Natural killer cell (primary cell): ENCODE measurements around the gene TBL1X. TPM values are rescaled to one million over a fixed set of nuclear protein-coding genes. Genes with fewer than 3 reads are reported as not detected.
A peak's percentile ranks its signal among the peaks of the same experiment; 100 is the strongest.
"Not testable (repeated sequence)": the region's sequence is repeated elsewhere in the genome, so short reads cannot be mapped to it uniquely, and the experiment has no call there.

Source experiments
- ATAC-seq, 3 donors: fragments of 150-1000 bp in 2 of 3; fragments of 200-7000 bp in 1 of 3; cut with Tn5 transposase; 1 replicate in 1 of 3; 2 replicates in 2 of 3; pipeline ENCODE4 v1.10.0; 2021; ENCODE audit warnings: mild to moderate bottlenecking in 2 of 3, moderate library complexity in 2 of 3
- DNase-seq, 2 donors: peaks; one replicate each; pipeline versions ENCODE4 v3.0.0 to v3.0.0-alpha.2; 2013 to 2021; ENCODE audit warnings: mixed read lengths in 1 of 2
- H3K27ac ChIP-seq: one replicate; pipeline ENCODE4 v1.5.1; 2013; ENCODE audit warnings: mild to moderate bottlenecking, low read length
- H3K27me3 ChIP-seq: one replicate; pipeline ENCODE4 v1.6.1; 2013; ENCODE audit warnings: low read length; ENCODE audit not compliant: control insufficient read depth, insufficient read depth
- H3K36me3 ChIP-seq: one replicate; pipeline ENCODE4 v1.6.1; 2013; ENCODE audit warnings: low read length; ENCODE audit not compliant: control insufficient read depth, insufficient read depth
- H3K4me1 ChIP-seq: one replicate; pipeline ENCODE4 v1.6.1; 2013; ENCODE audit warnings: low read length; ENCODE audit not compliant: control insufficient read depth, insufficient read depth
- H3K4me3 ChIP-seq: one replicate; pipeline ENCODE4 v1.5.1; 2013; ENCODE audit warnings: low read length
- H3K9me3 ChIP-seq: one replicate; pipeline ENCODE4 v1.6.1; 2013; ENCODE audit warnings: low read length; ENCODE audit not compliant: control insufficient read depth, insufficient read depth
- H3K27ac Mint-ChIP-seq, 2 donors: one replicate each; pipeline ENCODE4 v1.8.0; 2022; ENCODE audit warnings: mild to moderate bottlenecking in 2 of 2, mixed read lengths in 2 of 2, moderate library complexity in 1 of 2
- H3K27me3 Mint-ChIP-seq, 2 donors: one replicate each; pipeline ENCODE4 v1.8.0; 2022; ENCODE audit warnings: low read depth in 2 of 2, mixed read lengths in 2 of 2
- H3K36me3 Mint-ChIP-seq: one replicate; pipeline ENCODE4 v1.8.0; 2022; ENCODE audit warnings: mixed read lengths
- H3K4me1 Mint-ChIP-seq, 2 donors: one replicate each; pipeline ENCODE4 v1.8.0; 2022; ENCODE audit warnings: mixed read lengths in 2 of 2
- H3K4me3 Mint-ChIP-seq: one replicate; pipeline ENCODE4 v1.8.0; 2022; ENCODE audit warnings: mild to moderate bottlenecking, moderate library complexity, mixed read lengths
- H3K9me3 Mint-ChIP-seq, 2 donors: one replicate each; pipeline ENCODE4 v1.8.0; 2022; ENCODE audit warnings: mixed read lengths in 2 of 2
- CTCF ChIP-seq: fragments of 200-600 bp; IDR thresholded peaks from one replicate; pipeline ENCODE4 v1.8.0; 2022; ENCODE audit warnings: antibody characterized with exemption
- WGBS: methylation state at CpG from one replicate; pipeline ENCODE4 v1.1.7; 2013; ENCODE audit warnings: missing lambda C conversion rate; ENCODE audit not compliant: insufficient coverage; 5-methylcytosine and 5-hydroxymethylcytosine counted together
- intact Hi-C: fragments of 100-400 bp; cut with micrococcal nuclease; formaldehyde crosslinking; loops from one replicate; pipeline ENCODE4 v1.14.2; 2022
- total RNA-seq, 4 donors: library from RNA; stranded (reverse); fragments of 120-200 nt in 1 of 4; gene quantifications; one replicate each; pipeline versions ENCODE4 v1.2.3 to v1.2.4, GENCODE V29; 2013 to 2022

TBL1X gene
- total RNA-seq, 3 donors from 2014 or later (not counting 1 experiment from before 2014, with no cell fraction given): 21.9 to 43.8 (median 32.7) TPM

DNA sequence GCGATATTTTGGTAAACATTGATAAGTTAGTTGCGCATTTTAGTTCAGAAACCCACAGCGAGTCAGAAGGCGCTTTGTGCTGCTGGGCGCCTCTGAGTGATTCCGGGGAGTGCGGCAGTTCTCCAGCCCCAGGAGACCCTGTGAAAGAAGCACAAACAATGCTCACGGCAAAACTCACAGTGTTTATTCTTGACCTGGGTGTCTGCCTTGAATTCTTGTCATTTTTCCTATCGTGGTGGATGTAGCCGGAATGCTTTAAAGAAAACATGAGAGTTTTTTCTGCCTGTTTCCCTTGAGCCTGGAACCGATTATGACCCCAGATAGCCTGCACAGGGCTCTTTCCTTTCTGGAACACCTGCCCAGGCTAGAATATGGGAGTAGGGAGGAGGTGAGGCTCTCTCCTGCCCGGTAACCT lies 6.7 kb downstream of the TBL1X start:
- intact Hi-C loops: no loop called here
- DNase-seq: no peak
- WGBS: 97% methylated on average over 12 of the region's 12 CpGs
- Mint-ChIP-seq H3K4me1 (peaks cover 32 to 33% of the 10 kb centered on the region in 2 donors), H3K36me3 (no peaks in the 10 kb centered on the region), H3K27me3 (peaks cover 0 to 8% of the 10 kb centered on the region in 2 donors), H3K9me3 (no peaks in the 10 kb centered on the region), H3K27ac (no peak overlapping the region), H3K4me3 (no peak overlapping the region)
- no peak for ATAC-seq
- no peak overlapping the region for H3K4me3 ChIP-seq
- TF ChIP-seq CTCF: no peak
- no peaks in the 10 kb centered on the region for H3K27me3 ChIP-seq
- H3K36me3 ChIP-seq: no peaks in the 10 kb centered on the region
- no peaks in the 10 kb centered on the region for H3K9me3 ChIP-seq
- H3K27ac ChIP-seq: no peak overlapping the region
- peaks cover 19% of the 10 kb centered on the region for H3K4me1 ChIP-seq

- no peaks in the 10 kb centered on the region for H3K9me3 Mint-ChIP-seq
- no peak overlapping the region for H3K27ac ChIP-seq
- no peaks in the 10 kb centered on the region for H3K27me3 Mint-ChIP-seq
- no peaks in the 10 kb centered on the region for H3K36me3 ChIP-seq
- no peaks in the 10 kb centered on the region for H3K9me3 ChIP-seq
- peak overlapping the region in 1 of 2 donors; percentile 26 for H3K27ac Mint-ChIP-seq
- peaks cover 30 to 33% of the 10 kb centered on the region in 2 donors for H3K4me1 Mint-ChIP-seq
- WGBS: 100% methylated on average over 1 of the region's 2 CpGs
- no peak for TF ChIP-seq CTCF
- DNase-seq: no peak
- H3K4me3 ChIP-seq: no peak overlapping the region
- intact Hi-C loops: no loop called here
- H3K27me3 ChIP-seq: no peaks in the 10 kb centered on the region
- ATAC-seq: no peak
- H3K36me3 Mint-ChIP-seq: no peaks in the 10 kb centered on the region
- H3K4me1 ChIP-seq: peaks cover 11% of the 10 kb centered on the region
- H3K4me3 Mint-ChIP-seq: no peak overlapping the region
Observed at GRCh38 chrX:9473708-9474107, 8.8 kb downstream of the TBL1X start.

- H3K27ac ChIP-seq: peak overlapping the region; percentile 52
- WGBS: 0% methylated on average over 1 of the region's 4 CpGs
- H3K36me3 ChIP-seq, H3K4me3 ChIP-seq, H3K27me3 ChIP-seq, H3K9me3 Mint-ChIP-seq, H3K27me3 Mint-ChIP-seq, H3K36me3 Mint-ChIP-seq, H3K9me3 ChIP-seq: not testable (repeated sequence)
- H3K4me1 Mint-ChIP-seq: peaks cover 36 to 43% of the 10 kb centered on the region in 2 donors
- ATAC-seq (peak; percentile 67 to 88 (median 82)), DNase-seq (peak in 1 of 2 donors; percentile 32)
- intact Hi-C loops: loop anchor here (1.0 to 5.0 kb wide), 2 partner anchors 12 to 167 kb away; no protein-coding TSS in a partner anchor
- H3K4me3 Mint-ChIP-seq: peak overlapping the region; percentile 35
- H3K4me1 ChIP-seq: peaks cover 11% of the 10 kb centered on the region
- H3K27ac Mint-ChIP-seq: peak overlapping the region; percentile 81 to 89
Observed at GRCh38 chrX:9475417-9475816, 10.6 kb downstream of the TBL1X start.

GRCh38 chrX:9475984-9476383 lies 11.1 kb downstream of the TBL1X start:
- peak in 2 of 3 donors; percentile 24 to 38 for ATAC-seq
- no peak for DNase-seq
- WGBS: no CpG with 5 or more reads among the region's 1 CpG
- intact Hi-C loops: loop anchor here (1.0 to 5.0 kb wide), 2 partner anchors 13 to 166 kb away; no protein-coding TSS in a partner anchor
- no peak for TF ChIP-seq CTCF
- H3K27me3 Mint-ChIP-seq: no peaks in the 10 kb centered on the region
- Histone ChIP-seq H3K27me3 (no peaks in the 10 kb centered on the region), H3K27ac (peak overlapping the region; percentile 52), H3K36me3 (no peaks in the 10 kb centered on the region), H3K4me1 (peaks cover 11% of the 10 kb centered on the region), H3K4me3 (no peak overlapping the region), H3K9me3 (no peaks in the 10 kb centered on the region)
- H3K4me1 Mint-ChIP-seq: peaks cover 36 to 44% of the 10 kb centered on the region in 2 donors
- no peaks in the 10 kb centered on the region for H3K9me3 Mint-ChIP-seq
- peak overlapping the region; percentile 81 to 89 for H3K27ac Mint-ChIP-seq
- no peaks in the 10 kb centered on the region for H3K36me3 Mint-ChIP-seq
- H3K4me3 Mint-ChIP-seq: peak overlapping the region; percentile 8
